A204.1 (cell line): ENCODE data around the gene GANC.

Experiments used
- FAIRE-seq: peaks from 2 replicates; lab custom pipeline; 2012; peaks lifted over from hg19 to GRCh38; lab: Jason Lieb, UNC

The GANC gene

GRCh38 chr15:42349186-42349585 is 76.2 kb downstream of the GANC start:
- no peak for FAIRE-seq

- FAIRE-seq: no peak
These were observed 79.4 kb downstream of the GANC start for GRCh38 chr15:42352401-42352800.

- FAIRE-seq: no peak
These were observed 80.1 kb downstream of the GANC start for GRCh38 chr15:42353061-42353460.

GRCh38 chr15:42354824-42355223 is 81.8 kb downstream of the GANC start:
- FAIRE-seq: no peak

GRCh38 chr15:42355291-42355690 is 82.3 kb downstream of the GANC start:
- FAIRE-seq: no peak

- no peak for FAIRE-seq
These were observed 83.8 kb downstream of the GANC start for GRCh38 chr15:42356851-42357250.

GRCh38 chr15:42358141-42358540 is 85.1 kb downstream of the GANC start:
- no peak for FAIRE-seq

GRCh38 chr15:42359249-42359648 is 86.2 kb downstream of the GANC start, which contains the start of gene CAPN3:
Gene CAPN3 (plus strand): TSS chr15:42359501. CDS start chr15:42359806, 305 bp downstream.
- no peak for FAIRE-seq

- FAIRE-seq: no peak
These were observed 87.0 kb downstream of the GANC start for GRCh38 chr15:42359985-42360384.

- FAIRE-seq: no peak
These were observed 87.6 kb downstream of the GANC start for GRCh38 chr15:42360535-42361112.

- no peak for FAIRE-seq
These were observed 90.5 kb downstream of the GANC start for GRCh38 chr15:42363487-42363886.

- no peak for FAIRE-seq
These were observed 90.9 kb downstream of the GANC start for GRCh38 chr15:42363942-42364341.

GRCh38 chr15:42364529-42364928 is 91.5 kb downstream of the GANC start:
- no peak for FAIRE-seq

- no peak for FAIRE-seq
These were observed 93.0 kb downstream of the GANC start for GRCh38 chr15:42365921-42366550.

GRCh38 chr15:42367041-42367440 is 94.0 kb downstream of the GANC start:
- FAIRE-seq: no peak

- FAIRE-seq: no peak
These were observed 95.1 kb downstream of the GANC start for GRCh38 chr15:42368096-42368495.

GRCh38 chr15:42371096-42371495 is 98.1 kb downstream of the GANC start:
- FAIRE-seq: no peak

GRCh38 chr15:42373274-42373673 is 100.3 kb downstream of the GANC start:
- no peak for FAIRE-seq

GRCh38 chr15:42373936-42374335 is 100.9 kb downstream of the GANC start:
- no peak for FAIRE-seq

GRCh38 chr15:42374810-42375209 is 101.8 kb downstream of the GANC start:
- FAIRE-seq: no peak

- FAIRE-seq: no peak
These were observed 102.3 kb downstream of the GANC start for GRCh38 chr15:42375252-42375651.

- FAIRE-seq: no peak
These were observed 102.9 kb downstream of the GANC start for GRCh38 chr15:42375941-42376340.

- FAIRE-seq: no peak
These were observed 105.0 kb downstream of the GANC start for GRCh38 chr15:42378011-42378410.

- no peak for FAIRE-seq
These were observed 111.6 kb downstream of the GANC start for GRCh38 chr15:42384597-42384996.
